22Rv1 (cell line): ENCODE data around the gene SOX12.

Source experiments
- H3K27ac ChIP-seq: fragments of 450-650 bp; 2 replicates; pipeline ENCODE4 v1.5.1; 2017
- CTCF ChIP-seq: fragments of 450-650 bp; IDR thresholded peaks from 2 replicates; pipeline ENCODE4 v1.5.1; 2017; ENCODE audit warnings: mild to moderate bottlenecking
- ZFX ChIP-seq: fragments of 450-650 bp; IDR thresholded peaks from 2 replicates; pipeline ENCODE4 v1.6.1; 2017; ENCODE audit warnings: antibody characterized with exemption, borderline replicate concordance

Gene SOX12

DNA sequence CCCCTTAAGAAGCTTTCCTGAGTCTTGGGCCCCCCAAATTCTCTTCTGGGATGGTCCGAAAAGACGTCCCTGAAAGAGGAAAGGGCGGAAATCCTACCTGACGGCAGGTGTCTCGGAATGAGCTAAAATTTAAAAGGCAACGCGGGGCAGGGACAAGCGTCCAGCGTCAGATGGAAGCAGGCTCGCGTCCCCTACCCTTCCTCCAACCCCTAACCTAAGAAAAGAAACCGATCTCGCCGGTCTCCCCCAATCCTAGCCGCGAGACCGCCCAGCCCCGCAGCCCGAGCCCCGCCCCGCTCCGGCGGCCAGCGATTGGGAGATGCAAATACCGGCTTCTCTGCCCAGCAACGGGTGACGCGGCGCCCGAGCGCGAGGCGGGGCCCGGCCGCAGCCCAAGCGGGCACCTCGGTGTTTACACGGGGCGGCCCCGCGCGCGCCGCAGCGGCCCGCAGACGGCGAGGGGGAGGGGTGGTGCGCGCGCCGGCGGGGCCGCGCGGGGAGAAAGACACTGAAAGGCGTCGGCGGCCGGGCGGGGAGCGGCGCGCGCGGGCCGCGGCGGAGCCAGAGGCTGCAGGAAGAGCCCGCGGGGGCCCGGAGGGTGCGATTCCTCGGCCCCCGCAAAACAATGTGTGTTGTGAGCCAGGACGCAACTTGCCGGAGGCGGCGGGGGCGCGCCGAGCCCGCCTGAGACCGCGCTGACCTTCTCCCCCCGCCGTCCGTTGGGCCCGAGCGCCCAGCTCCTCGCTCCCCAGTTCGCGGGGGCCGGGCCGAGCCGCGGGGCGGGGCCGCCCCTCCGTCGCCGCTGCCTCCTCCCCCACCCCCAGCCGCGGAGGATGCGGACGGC lies at the start of gene SOX12:
TSS of gene SOX12 (plus strand) at position 508 of the 844 bp plus-strand sequence. CDS start 373 bp downstream, outside the sequence.
- no peak for TF ChIP-seq ZFX
- TF ChIP-seq CTCF: no peak

DNA sequence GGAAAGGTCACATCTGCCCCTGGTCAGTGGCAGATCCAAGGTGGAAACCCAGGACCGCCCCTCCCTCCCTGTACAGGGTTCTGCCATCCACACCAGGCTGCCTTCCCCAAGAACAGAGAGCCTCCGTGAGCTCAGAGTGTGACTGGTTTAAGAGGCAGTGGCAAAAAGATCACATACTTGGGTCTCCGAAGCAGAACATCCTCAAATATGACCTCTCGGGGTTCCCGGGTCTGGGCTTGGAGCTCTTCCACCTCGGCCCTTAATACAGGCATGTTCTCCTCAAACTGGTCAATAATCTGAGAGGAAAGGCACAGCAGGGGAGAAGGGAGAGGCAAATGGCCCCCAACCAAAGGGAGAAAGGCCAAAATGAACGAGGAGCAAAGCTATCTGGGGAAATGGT lies 49.6 kb upstream of the SOX12 start:
- H3K27ac ChIP-seq: no peak overlapping the region
- TF ChIP-seq CTCF: no peak
- no peak for TF ChIP-seq ZFX

More for the DNA sequence above, at the start of gene SOX12:
- peak within 1 kb of the TSS; percentile 88 for H3K27ac ChIP-seq

DNA sequence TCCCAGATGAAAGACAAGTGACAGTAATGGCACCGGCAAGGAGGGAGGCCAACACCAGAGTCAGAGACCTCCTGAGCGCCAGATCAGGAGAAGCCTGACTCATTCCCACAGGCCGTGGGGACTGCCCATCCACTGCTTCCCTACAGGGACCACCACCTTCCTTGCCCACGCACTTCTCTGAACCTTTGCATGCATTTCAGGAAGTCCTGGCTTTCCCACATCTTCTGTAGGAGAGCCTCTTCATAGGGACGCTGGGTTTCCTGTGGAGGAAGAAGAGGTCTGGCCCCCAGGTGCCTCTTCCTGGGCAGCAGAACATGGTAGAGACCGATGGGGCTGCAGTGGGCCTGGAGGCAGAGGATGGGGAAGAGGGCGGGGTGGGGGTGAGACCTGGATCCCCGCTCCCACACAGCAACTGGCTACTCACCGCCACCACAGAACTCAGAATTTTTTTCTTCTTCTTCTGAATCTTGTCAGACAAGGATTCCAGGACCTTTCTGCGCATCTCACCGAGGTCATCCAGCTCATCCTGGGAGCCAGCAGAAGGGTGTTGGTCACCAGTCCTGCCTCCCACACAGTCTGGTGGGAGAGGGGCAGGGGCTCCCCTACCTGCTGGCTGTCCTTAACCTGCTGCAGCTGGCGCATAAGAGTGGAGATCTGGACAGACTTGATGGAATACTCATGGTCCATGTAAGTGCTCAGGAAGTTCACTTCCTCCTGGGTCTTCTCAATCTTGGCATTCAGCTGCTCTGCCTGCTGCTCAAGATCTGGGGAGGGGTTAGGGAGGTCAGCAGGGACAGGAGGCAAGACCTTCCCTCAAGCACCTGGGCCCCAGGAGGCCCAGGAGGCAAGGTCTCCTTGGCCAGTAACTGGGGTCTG lies 48.5 kb upstream of the SOX12 start:
- TF ChIP-seq CTCF: no peak
- TF ChIP-seq ZFX: no peak
- H3K27ac ChIP-seq: no peak overlapping the region

DNA sequence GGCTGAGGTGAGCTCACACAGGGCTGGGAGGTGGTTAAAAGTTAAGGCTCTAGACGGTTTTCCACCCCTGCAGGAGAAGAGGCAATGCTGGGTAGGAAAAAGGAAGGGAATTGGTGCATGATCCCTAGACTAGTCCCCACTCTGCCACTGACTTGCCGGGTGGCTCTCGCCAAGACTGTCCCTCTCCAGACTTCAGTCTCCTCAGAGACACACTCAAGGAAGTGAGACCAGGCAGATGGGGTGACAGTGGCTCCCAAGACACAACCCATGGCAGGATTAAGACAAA lies 47.9 kb upstream of the SOX12 start:
- TF ChIP-seq ZFX (no peak), CTCF (no peak)
- H3K27ac ChIP-seq: no peak overlapping the region

DNA sequence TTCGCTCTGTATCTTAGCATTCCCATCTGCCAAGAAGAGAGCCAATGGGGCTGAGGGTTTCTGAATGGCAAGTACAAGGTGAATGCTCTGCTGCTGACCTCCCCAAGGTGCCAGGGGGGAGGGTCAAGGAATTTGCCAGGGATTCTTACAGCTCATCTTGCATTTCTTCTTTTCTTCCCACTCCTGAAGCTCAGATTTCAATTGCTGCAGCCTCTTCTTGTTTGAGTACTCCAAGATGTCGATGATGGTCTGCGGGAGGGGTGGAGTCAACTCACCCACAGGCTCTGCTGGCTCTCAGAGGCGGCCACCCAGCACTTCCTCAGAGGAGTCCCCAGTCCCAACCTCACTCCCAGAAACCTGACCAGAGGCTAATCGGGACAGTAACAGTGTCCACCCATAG lies 47.2 kb upstream of the SOX12 start:
- TF ChIP-seq ZFX: no peak
- no peak for TF ChIP-seq CTCF
- H3K27ac ChIP-seq: no peak overlapping the region

GRCh38 chr20:278607-279571 lies 46.5 kb upstream of the SOX12 start:
- TF ChIP-seq CTCF (no peak), ZFX (no peak)
- no peak overlapping the region for H3K27ac ChIP-seq
